RWPE1 (cell line): ENCODE results near the gene PIGV.

Experiments
- CTCF ChIA-PET: fragments of 350-600 bp; sonication (Branson Sonifier 250); formaldehyde crosslinking; extraction: SDS; loops from one replicate; lab custom pipeline; 2021; lab: Yijun Ruan, JAX
- POLR2A ChIA-PET: fragments of 400-600 bp; formaldehyde crosslinking; extraction: SDS; loops from one replicate; lab custom pipeline; 2020; ENCODE audit warnings: antibody characterized with exemption; ENCODE audit not compliant: low non-redundant PET; lab: Yijun Ruan, JAX
- DNase-seq: peaks from one replicate; pipeline ENCODE4 v3.0.0; 2012; ENCODE audit warnings: low spot score
- H3K27ac ChIP-seq: fragments of 450-650 bp; 2 replicates; pipeline ENCODE4 v1.5.1; 2017
- TF ChIP-seq, protein P1 (sequence below): fragments of 450-650 bp; conservative IDR thresholded peaks from 2 replicates; pipeline ENCODE4 v1.5.1; 2017; ENCODE audit warnings: low read depth, mild to moderate bottlenecking

Gene PIGV

GRCh38 chr1:26768755-26769154, 19.0 kb upstream of the PIGV start:
- no peak overlapping the region for H3K27ac ChIP-seq
- ChIA-PET POLR2A (no interaction called here), CTCF (interaction anchor here (0.6 to 1.4 kb wide), 3 partner anchors 14 to 217 kb away, joined by 3 read pairs; no protein-coding TSS in a partner anchor)
- DNase-seq: no peak
- TF ChIP-seq, protein P1, sequence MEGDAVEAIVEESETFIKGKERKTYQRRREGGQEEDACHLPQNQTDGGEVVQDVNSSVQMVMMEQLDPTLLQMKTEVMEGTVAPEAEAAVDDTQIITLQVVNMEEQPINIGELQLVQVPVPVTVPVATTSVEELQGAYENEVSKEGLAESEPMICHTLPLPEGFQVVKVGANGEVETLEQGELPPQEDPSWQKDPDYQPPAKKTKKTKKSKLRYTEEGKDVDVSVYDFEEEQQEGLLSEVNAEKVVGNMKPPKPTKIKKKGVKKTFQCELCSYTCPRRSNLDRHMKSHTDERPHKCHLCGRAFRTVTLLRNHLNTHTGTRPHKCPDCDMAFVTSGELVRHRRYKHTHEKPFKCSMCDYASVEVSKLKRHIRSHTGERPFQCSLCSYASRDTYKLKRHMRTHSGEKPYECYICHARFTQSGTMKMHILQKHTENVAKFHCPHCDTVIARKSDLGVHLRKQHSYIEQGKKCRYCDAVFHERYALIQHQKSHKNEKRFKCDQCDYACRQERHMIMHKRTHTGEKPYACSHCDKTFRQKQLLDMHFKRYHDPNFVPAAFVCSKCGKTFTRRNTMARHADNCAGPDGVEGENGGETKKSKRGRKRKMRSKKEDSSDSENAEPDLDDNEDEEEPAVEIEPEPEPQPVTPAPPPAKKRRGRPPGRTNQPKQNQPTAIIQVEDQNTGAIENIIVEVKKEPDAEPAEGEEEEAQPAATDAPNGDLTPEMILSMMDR: no peak

- CTCF ChIA-PET: interaction anchor here (0.7 to 1.2 kb wide), 2 partner anchors 18 to 93 kb away, joined by 4 to 8 read pairs; no protein-coding TSS in a partner anchor
- TF ChIP-seq, protein P1: no peak
- peak overlapping the region; percentile 75 for H3K27ac ChIP-seq
- DNase-seq: no peak
- POLR2A ChIA-PET: interaction anchor here (1.1 kb wide), 1 partner anchor 16 kb away, joined by 3 read pairs; the partner anchor contains the start of gene PIGV
Observed at GRCh38 chr1:26771285-26771642, 16.5 kb upstream of the PIGV start.

- ChIA-PET CTCF (interaction anchor here (0.7 to 1.2 kb wide), 4 partner anchors 17 to 94 kb away, joined by 3 to 8 read pairs (median 4); no protein-coding TSS in a partner anchor), POLR2A (interaction anchor here (0.6 to 1.1 kb wide), 2 partner anchors 13 to 16 kb away, joined by 3 read pairs; partner anchors contain the start of gene PIGV)
- DNase-seq: peak; percentile 97
- H3K27ac ChIP-seq: peak overlapping the region; percentile 75
- TF ChIP-seq, protein P1: no peak
Observed at GRCh38 chr1:26771643-26772321, 16.0 kb upstream of the PIGV start.

- peak overlapping the region; percentile 75 for H3K27ac ChIP-seq
- ChIA-PET POLR2A (interaction anchor here (0.6 kb wide), 1 partner anchor 13 kb away, joined by 3 read pairs; no protein-coding TSS in a partner anchor), CTCF (interaction anchor here (0.6 to 1.1 kb wide), 3 partner anchors 18 to 666 kb away, joined by 3 to 7 read pairs (median 3); no protein-coding TSS in a partner anchor)
- peak; percentile 90 for DNase-seq
- TF ChIP-seq, protein P1: no peak
Observed at GRCh38 chr1:26772687-26773086, 15.1 kb upstream of the PIGV start.

DNA sequence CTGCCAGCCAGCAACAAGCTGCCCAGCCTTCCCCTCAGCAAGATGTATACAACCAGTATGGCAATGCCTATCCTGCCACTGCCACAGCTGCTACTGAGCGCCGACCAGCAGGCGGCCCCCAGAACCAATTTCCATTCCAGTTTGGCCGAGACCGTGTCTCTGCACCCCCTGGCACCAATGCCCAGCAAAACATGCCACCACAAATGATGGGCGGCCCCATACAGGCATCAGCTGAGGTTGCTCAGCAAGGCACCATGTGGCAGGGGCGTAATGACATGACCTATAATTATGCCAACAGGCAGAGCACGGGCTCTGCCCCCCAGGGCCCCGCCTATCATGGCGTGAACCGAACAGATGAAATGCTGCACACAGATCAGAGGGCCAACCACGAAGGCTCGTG, 13.3 kb upstream of the PIGV start:
- POLR2A ChIA-PET: no interaction called here
- CTCF ChIA-PET: no interaction called here
- no peak for DNase-seq
- H3K27ac ChIP-seq: no peak overlapping the region
- TF ChIP-seq, protein P1: no peak

DNA sequence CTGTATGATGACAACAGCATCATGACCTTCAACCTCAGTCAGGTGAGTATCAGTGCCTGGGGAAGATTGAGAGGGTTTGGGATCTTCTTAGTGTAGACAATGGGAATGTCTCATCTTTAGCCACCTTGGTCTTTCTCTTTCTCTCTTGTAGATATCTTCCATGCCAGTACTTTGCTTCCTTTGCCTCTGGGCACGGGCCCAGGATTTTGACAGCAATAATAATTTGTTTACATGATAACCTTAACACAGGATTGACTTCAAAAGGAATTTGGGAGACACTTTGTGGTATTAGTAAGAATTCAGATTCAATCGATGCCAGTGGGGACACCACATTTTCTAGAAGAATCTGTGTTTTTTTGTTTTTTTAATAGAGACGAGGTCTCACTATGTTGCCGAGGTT, 12.1 kb upstream of the PIGV start:
- TF ChIP-seq, protein P1: no peak
- ChIA-PET CTCF (no interaction called here), POLR2A (no interaction called here)
- DNase-seq: no peak
- H3K27ac ChIP-seq: no peak overlapping the region
